GM12892 (cell line): ENCODE measurements around the gene PTPRK.

ENCODE experiments used
- POLR2A ChIP-seq: IDR thresholded peaks from 2 replicates; pipeline ENCODE4 v1.6.1; 2011; ENCODE audit warnings: low read depth, low read length, control low read depth
- POLR2AphosphoS5 ChIP-seq: IDR thresholded peaks from 2 replicates; pipeline ENCODE4 v1.6.1; 2011; ENCODE audit warnings: low read depth, low read length, control low read depth
- TAF1 ChIP-seq: IDR thresholded peaks from 2 replicates; pipeline ENCODE4 v1.6.1; 2011; ENCODE audit warnings: low read depth, mild to moderate bottlenecking, control low read depth, low read length, borderline replicate concordance

- TF ChIP-seq POLR2AphosphoS5 (no peak), POLR2A (no peak), TAF1 (no peak)
These were observed 407.9 kb downstream of the PTPRK start for GRCh38 chr6:128112494-128112893.
